Hippocampal formation (tissue), 2 donors: ENCODE results near the gene MAPK4.

Source experiments
- DNase-seq, 2 donors: peaks; one replicate each; lab custom pipeline; 2025; lab: John Stamatoyannopoulos, UW

The MAPK4 gene

GRCh38 chr18:50623694-50624352 lies 63.9 kb downstream of the MAPK4 start:
- no peak for DNase-seq

DNA sequence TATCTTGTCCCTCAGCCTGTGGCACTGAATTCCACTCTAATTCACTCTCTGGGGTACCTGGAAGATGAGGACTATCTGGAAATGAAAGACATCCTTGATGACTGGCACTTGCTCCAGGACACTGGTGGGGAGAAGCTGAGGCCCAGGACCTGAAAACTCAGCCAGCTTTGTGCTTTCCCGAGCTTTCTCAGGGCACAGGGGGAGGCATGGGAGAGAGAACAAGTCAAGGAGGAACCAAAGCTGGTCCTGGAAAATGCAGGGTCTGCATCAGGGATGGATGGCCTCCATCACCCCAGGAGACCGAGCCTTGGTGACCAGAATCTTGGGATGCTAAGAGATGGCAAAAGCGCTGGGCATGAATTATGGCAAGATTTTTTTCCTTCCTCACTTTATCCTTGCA lies 65.1 kb downstream of the MAPK4 start:
- no peak for DNase-seq

GRCh38 chr18:50626317-50626716 lies 66.4 kb downstream of the MAPK4 start:
- no peak for DNase-seq

DNA sequence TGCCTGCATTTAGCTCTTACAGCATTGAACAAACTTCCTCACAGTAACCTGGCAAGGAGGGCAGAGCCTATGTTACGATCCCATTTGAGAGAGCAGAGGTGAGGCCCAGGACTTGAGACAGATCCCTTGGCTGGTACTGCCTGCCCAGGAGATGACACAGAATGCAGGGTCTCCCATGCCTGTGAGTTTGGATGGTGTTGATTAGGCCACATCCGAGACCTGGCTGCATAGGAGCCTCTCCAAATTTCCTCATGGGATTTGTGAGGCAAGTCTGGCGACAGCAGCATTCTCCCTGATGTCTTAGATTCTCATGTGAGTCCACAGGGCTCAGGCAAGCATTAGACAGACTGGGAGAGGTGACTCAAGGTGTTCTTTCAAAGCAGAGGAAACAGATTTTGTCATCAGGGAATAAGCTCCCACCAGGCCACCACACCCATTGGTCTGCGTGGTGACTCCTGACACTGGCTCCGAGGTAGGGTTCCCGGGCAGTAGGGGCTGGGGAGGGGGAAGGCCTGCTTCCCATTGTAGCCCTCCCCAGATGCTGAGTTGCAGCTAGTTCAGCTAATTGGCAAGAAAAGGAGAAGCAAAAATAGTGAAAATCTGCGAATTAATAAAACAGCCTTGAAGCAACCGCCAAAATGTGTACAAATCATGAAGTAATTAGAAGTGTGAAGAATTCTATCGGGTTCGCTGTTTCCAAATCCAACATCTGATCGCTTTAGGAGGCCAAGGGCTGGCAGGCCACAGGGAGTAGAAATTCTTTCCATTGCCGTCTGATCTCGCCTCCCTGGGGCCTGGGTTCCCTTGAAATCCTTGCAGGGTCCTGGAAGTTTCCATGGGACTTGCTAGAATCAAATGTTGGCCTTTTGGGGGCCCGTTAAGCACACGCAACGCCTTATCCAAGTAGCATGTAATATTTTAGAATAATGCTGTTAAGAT lies 68.0 kb downstream of the MAPK4 start:
- DNase-seq: no peak

- DNase-seq: no peak
These were observed 68.6 kb downstream of the MAPK4 start for GRCh38 chr18:50628533-50628905.

- no peak for DNase-seq
These were observed 69.3 kb downstream of the MAPK4 start for GRCh38 chr18:50629148-50629631.

DNA sequence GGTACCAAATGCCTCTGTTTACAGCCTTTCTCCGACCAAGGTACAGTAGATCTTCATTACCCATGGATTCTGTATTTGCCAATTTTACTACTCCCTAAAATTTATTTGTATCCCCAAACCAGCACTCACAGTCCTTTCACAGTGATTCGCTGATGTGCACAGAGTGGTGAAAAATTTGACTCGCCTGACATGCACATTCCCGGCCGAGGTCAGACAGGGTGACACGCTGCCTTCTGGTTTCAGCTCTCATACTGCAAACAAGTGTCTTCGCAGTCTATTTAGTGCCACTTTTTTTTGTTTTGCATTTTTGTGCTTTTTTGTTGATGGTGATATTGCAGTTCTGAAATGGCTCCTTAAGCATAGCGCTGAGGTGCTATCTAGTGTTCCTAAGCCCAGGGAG lies 71.0 kb downstream of the MAPK4 start:
- no peak for DNase-seq

DNA sequence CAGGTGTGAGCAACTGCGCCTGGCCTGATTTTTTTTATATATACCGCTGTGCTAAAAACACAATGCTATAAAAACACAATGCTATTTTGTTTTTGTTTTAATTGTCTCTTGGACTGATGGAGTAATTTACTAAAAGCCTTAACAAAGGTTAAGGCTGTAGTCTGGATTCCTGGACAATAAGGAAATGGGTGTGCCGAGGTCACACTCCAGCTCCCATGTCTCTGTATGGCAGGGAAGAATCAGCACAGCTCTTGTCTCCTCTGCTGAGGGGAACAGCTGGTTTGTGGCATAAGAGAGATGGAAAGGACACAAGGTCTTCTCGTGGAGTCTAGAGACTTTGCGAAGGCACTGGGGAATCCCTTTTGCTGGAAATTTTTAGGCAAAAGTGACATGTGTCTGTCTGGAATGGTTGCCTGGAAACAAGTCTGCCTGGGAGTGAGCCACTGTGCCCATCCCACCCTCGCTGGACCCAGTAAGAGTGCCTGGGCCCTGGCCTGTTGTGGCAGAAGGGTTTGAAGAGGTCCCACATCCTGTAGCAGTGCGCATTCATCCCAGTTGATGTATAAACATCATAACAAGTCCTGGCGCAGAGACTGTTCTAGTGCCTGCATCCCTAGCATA lies 73.1 kb downstream of the MAPK4 start:
- no peak for DNase-seq

- DNase-seq: no peak
These were observed 74.1 kb downstream of the MAPK4 start for GRCh38 chr18:50633992-50634391.

- DNase-seq: no peak
These were observed 76.6 kb downstream of the MAPK4 start for GRCh38 chr18:50636366-50637057.

GRCh38 chr18:50638016-50638883 lies 78.4 kb downstream of the MAPK4 start:
- peak in 1 of 2 donors; percentile 43 for DNase-seq

- peak in 1 of 2 donors; percentile 36 for DNase-seq
These were observed 79.1 kb downstream of the MAPK4 start for GRCh38 chr18:50638884-50639420.

- no peak for DNase-seq
These were observed 79.8 kb downstream of the MAPK4 start for GRCh38 chr18:50639711-50640110.

- DNase-seq: no peak
These were observed 82.6 kb downstream of the MAPK4 start for GRCh38 chr18:50642439-50642838.

DNA sequence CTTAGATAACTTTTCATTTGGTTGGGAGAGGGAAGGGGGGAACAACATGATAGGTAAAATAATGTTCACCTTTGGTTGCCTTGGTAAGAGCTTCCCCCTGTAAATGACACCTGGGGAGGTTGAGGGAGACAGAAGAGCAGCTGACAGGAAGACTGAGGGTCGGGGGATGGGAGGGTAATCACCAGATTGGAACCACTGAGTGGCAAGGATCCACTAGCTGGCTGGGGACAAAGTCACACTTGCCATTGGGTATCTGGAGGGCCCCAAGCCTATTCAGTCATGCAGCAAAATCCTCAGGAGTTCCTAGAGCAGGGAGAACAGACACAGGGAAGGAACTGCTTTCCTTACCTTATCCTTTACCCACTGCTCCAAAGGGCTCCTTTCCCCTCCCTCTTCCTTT lies 84.3 kb downstream of the MAPK4 start:
- no peak for DNase-seq

GRCh38 chr18:50644807-50645206 lies 84.9 kb downstream of the MAPK4 start:
- DNase-seq: no peak

DNA sequence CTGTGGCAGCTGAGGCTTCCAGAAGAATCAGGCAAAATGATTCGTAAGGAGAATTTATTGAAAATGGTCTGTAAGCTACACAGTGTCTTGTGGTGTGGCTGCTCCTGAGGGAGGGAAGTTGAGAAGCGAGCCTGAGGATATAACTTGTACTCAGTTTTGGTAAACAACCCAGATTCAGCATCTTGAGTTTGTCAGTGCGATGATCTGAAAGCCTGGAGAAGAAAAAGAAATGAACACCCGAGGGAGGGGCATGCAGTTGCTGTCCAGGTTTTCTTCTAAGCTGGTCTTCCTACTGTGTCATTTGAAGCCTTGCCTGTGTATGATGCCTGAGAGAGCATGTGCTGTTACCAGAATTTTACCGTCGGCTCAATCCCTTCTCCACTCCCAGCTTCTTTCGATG lies 87.3 kb downstream of the MAPK4 start:
- no peak for DNase-seq

GRCh38 chr18:50647792-50648191 lies 87.9 kb downstream of the MAPK4 start:
- DNase-seq: no peak

DNA sequence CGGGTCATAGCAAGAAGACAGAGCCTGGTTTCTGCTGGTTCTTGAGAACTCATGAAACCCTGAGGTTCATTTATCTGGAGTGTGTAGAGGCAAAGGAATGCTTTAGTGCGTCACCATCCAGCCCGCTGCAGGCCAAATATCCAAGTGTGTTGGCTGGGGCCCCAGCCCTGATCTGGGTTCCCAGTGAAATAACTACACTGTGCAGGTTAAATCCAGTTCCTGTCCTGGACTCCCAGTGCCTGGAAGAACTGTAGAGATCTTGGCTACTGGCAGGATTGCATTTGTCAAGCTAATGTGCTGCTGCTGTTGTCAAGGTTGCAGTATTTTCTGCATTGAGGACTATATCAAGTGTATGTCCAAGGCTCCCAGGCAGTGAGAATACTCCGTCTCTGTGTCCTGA lies 89.9 kb downstream of the MAPK4 start:
- DNase-seq: peak in 1 of 2 donors; percentile 46

- no peak for DNase-seq
These were observed 91.4 kb downstream of the MAPK4 start for GRCh38 chr18:50651334-50651733.
